SK-N-SH (cell line): Measurements from ENCODE around the gene HSPA9.

Experiments
- ELF1 ChIP-seq: IDR thresholded peaks from 2 replicates; pipeline ENCODE4 v1.4.0; 2012
- EP300 ChIP-seq, 2 experiments: IDR thresholded peaks; 2 replicates each; pipeline versions ENCODE4 v1.4.0 to v1.6.1; 2012; ENCODE audit warnings: borderline replicate concordance in 1 of 2, low read depth in 1 of 2, low read length in 1 of 2
- EZH2phosphoT487 ChIP-seq: fragments of 200-600 bp; sonication (generic); IDR thresholded peaks from 2 replicates; pipeline ENCODE4 v1.6.1; 2017; ENCODE audit warnings: low read depth, mixed run types, mild to moderate bottlenecking, antibody characterized with exemption, moderate library complexity, borderline replicate concordance
- FOXJ3 ChIP-seq: sonication (generic); formaldehyde crosslinking; IDR thresholded peaks from 2 replicates; pipeline ENCODE4 v1.5.1; 2020; ENCODE audit warnings: mild to moderate bottlenecking, missing genetic modification reagents
- JUND ChIP-seq: IDR thresholded peaks from 2 replicates; pipeline ENCODE4 v1.4.0; 2012
- NRF1 ChIP-seq: IDR thresholded peaks from 2 replicates; pipeline ENCODE4 v1.6.1; 2012; ENCODE audit warnings: low read depth, mild to moderate bottlenecking, low read length
- POLR2AphosphoS5 ChIP-seq: IDR thresholded peaks from 2 replicates; pipeline ENCODE4 v1.6.1; 2012; ENCODE audit warnings: low read depth, low read length
- RAD21 ChIP-seq: IDR thresholded peaks from 2 replicates; pipeline ENCODE4 v1.6.1; 2012; ENCODE audit warnings: mild to moderate bottlenecking, low read length
- RFX5 ChIP-seq: IDR thresholded peaks from 2 replicates; pipeline ENCODE4 v1.6.1; 2012; ENCODE audit warnings: mild to moderate bottlenecking, improper control_type of control experiment, low read length
- TCF12 ChIP-seq: IDR thresholded peaks from 2 replicates; pipeline ENCODE4 v1.4.0; 2012
- YY1 ChIP-seq: IDR thresholded peaks from 2 replicates; pipeline ENCODE4 v1.4.0; 2012; ENCODE audit warnings: low read depth, mild to moderate bottlenecking
- TF ChIP-seq, protein P1 (sequence below): IDR thresholded peaks from 2 replicates; pipeline ENCODE4 v1.6.1; 2012; ENCODE audit warnings: mild to moderate bottlenecking, low read depth, low read length, moderate library complexity
- TF ChIP-seq, protein P2 (sequence below): fragments of 200-600 bp; sonication (generic); IDR thresholded peaks from 2 replicates; pipeline ENCODE4 v1.6.1; 2017; ENCODE audit warnings: antibody characterized with exemption, mild to moderate bottlenecking, moderate library complexity
- TF ChIP-seq, protein P3 (sequence below): fragments of 150-350 bp; IDR thresholded peaks from 2 replicates; pipeline ENCODE4 v1.6.1; 2016; ENCODE audit warnings: mild to moderate bottlenecking, low read depth, low read length

DNA sequence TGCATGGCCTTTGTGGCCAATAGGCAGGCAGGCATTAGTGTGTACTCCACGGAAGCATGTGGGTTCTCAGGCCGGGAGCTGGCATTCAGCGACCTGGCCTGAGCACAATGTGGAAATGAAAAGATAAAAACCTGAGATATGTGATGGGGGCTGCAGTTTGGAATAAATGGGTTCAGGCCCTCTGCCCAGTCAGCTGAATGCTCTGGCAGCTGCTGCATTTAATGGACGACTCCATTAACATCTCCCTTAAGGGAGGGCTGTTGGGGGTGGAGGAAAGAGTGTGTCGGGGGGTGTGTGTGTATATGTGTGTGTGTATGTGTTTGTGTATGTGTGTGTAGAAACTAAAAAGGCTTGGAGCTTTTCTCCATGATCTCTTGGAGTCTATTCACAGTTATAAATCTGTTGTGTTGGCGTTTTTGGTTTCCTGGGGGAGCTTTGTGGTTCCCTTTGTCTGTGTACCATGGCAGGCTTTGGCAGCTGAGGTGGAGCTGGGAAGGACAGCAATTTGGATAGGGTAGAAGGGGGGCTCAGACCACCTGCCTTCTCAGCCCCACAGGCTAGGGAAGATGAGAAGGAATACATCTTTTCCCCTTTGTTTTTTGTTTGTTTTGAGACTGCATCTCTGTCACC is 27.3 kb upstream of the HSPA9 start:
- TF ChIP-seq, protein P1, sequence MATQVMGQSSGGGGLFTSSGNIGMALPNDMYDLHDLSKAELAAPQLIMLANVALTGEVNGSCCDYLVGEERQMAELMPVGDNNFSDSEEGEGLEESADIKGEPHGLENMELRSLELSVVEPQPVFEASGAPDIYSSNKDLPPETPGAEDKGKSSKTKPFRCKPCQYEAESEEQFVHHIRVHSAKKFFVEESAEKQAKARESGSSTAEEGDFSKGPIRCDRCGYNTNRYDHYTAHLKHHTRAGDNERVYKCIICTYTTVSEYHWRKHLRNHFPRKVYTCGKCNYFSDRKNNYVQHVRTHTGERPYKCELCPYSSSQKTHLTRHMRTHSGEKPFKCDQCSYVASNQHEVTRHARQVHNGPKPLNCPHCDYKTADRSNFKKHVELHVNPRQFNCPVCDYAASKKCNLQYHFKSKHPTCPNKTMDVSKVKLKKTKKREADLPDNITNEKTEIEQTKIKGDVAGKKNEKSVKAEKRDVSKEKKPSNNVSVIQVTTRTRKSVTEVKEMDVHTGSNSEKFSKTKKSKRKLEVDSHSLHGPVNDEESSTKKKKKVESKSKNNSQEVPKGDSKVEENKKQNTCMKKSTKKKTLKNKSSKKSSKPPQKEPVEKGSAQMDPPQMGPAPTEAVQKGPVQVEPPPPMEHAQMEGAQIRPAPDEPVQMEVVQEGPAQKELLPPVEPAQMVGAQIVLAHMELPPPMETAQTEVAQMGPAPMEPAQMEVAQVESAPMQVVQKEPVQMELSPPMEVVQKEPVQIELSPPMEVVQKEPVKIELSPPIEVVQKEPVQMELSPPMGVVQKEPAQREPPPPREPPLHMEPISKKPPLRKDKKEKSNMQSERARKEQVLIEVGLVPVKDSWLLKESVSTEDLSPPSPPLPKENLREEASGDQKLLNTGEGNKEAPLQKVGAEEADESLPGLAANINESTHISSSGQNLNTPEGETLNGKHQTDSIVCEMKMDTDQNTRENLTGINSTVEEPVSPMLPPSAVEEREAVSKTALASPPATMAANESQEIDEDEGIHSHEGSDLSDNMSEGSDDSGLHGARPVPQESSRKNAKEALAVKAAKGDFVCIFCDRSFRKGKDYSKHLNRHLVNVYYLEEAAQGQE = no peak
- TF ChIP-seq RAD21 (no peak), EZH2phosphoT487 (no peak), EP300 (IDR thresholded peaks at IDR 0.05; ENCODE audit: borderline replicate concordance in 1 of 2, low read depth in 1 of 2, low read length in 1 of 2) (peak in 1 of 2 experiments; percentile 32; a peak in 1 of 4 replicates), NRF1 (no peak), RFX5 (no peak), FOXJ3 (CRISPR knock-in tag) (no peak; the same call in 1 of the 2 replicates), YY1 (no peak), POLR2AphosphoS5 (no peak), TCF12 (no peak), JUND (no peak), ELF1 (no peak)
- TF ChIP-seq, protein P2, sequence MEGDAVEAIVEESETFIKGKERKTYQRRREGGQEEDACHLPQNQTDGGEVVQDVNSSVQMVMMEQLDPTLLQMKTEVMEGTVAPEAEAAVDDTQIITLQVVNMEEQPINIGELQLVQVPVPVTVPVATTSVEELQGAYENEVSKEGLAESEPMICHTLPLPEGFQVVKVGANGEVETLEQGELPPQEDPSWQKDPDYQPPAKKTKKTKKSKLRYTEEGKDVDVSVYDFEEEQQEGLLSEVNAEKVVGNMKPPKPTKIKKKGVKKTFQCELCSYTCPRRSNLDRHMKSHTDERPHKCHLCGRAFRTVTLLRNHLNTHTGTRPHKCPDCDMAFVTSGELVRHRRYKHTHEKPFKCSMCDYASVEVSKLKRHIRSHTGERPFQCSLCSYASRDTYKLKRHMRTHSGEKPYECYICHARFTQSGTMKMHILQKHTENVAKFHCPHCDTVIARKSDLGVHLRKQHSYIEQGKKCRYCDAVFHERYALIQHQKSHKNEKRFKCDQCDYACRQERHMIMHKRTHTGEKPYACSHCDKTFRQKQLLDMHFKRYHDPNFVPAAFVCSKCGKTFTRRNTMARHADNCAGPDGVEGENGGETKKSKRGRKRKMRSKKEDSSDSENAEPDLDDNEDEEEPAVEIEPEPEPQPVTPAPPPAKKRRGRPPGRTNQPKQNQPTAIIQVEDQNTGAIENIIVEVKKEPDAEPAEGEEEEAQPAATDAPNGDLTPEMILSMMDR = no peak
- TF ChIP-seq, protein P3, sequence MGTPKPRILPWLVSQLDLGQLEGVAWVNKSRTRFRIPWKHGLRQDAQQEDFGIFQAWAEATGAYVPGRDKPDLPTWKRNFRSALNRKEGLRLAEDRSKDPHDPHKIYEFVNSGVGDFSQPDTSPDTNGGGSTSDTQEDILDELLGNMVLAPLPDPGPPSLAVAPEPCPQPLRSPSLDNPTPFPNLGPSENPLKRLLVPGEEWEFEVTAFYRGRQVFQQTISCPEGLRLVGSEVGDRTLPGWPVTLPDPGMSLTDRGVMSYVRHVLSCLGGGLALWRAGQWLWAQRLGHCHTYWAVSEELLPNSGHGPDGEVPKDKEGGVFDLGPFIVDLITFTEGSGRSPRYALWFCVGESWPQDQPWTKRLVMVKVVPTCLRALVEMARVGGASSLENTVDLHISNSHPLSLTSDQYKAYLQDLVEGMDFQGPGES = no peak
